Lung (tissue), 12 donors: Measurements from ENCODE around the gene MAIP1. TPM values are rescaled to one million over a fixed set of nuclear protein-coding genes. Genes with fewer than 3 reads are reported as not detected.

Experiments
- ATAC-seq: fragments of 200-7000 bp; cut with Tn5 transposase; one replicate; pipeline ENCODE4 v1.9.1; 2020; ENCODE audit warnings: moderate number of reproducible peaks; ENCODE audit not compliant: insufficient read depth, low FRiP score
- DNase-seq, 3 donors: peaks; one replicate each; pipeline ENCODE4 v3.0.0-alpha.2; 2013 to 2017
- H3K27ac ChIP-seq, 2 donors: one replicate each; pipeline ENCODE4 v1.5.1; 2013; ENCODE audit warnings: mild to moderate bottlenecking in 2 of 2, moderate library complexity in 2 of 2, control low read depth in 1 of 2, inconsistent platforms in 1 of 2, low read depth in 1 of 2, low read length in 1 of 2
- H3K27me3 ChIP-seq, 3 donors: one replicate each; pipeline ENCODE4 v1.5.1; 2013; ENCODE audit warnings: low read length in 2 of 3; ENCODE audit not compliant: control insufficient read depth in 3 of 3, insufficient read depth in 3 of 3
- H3K36me3 ChIP-seq, 4 donors: one replicate each; pipeline ENCODE4 v1.5.1; 2013; ENCODE audit warnings: low read length in 4 of 4, mild to moderate bottlenecking in 1 of 4, moderate library complexity in 1 of 4; ENCODE audit not compliant: control insufficient read depth in 4 of 4, insufficient read depth in 4 of 4
- H3K4me1 ChIP-seq, 5 donors: one replicate each; pipeline ENCODE4 v1.5.1; 2013; ENCODE audit warnings: low read length in 5 of 5, mild to moderate bottlenecking in 2 of 5, moderate library complexity in 1 of 5; ENCODE audit not compliant: control insufficient read depth in 5 of 5, insufficient read depth in 5 of 5
- H3K4me3 ChIP-seq: one replicate; pipeline ENCODE4 v1.5.1; 2013; ENCODE audit warnings: mild to moderate bottlenecking, control low read depth, moderate library complexity
- H3K9ac ChIP-seq, 2 donors: one replicate each; pipeline ENCODE4 v1.5.1; 2013; ENCODE audit warnings: low read length in 2 of 2, control low read depth in 1 of 2; ENCODE audit not compliant: insufficient read depth in 1 of 2
- H3K9me3 ChIP-seq, 4 donors: one replicate each; pipeline ENCODE4 v1.5.1; 2013; ENCODE audit warnings: low read length in 3 of 4, mild to moderate bottlenecking in 1 of 4, moderate library complexity in 1 of 4; ENCODE audit not compliant: control insufficient read depth in 4 of 4, insufficient read depth in 3 of 4
- WGBS, 2 donors: extraction: QIAGEN DNeasy Blood & Tissue Kit; methylation state at CpG; one replicate each; pipeline ENCODE4 v1.1.7; 2013; 5-methylcytosine and 5-hydroxymethylcytosine counted together
- polyA plus RNA-seq, 2 donors: library from polyadenylated mRNA; stranded (reverse); fragments of 200-250 nt; gene quantifications; one replicate each; pipeline ENCODE4 v1.2.1, GENCODE V29; 2013
- total RNA-seq, 2 donors: library from RNA; depleted of rRNA in 1 of 2; stranded (reverse); fragments of >200 nt in 1 of 2; gene quantifications; one replicate each; pipeline ENCODE4 v1.2.1, GENCODE V29; 2014 to 2021
- TF ChIP-seq, protein P1 (sequence below): IDR thresholded peaks from 2 replicates; pipeline ENCODE4 v1.5.1; 2012; ENCODE audit warnings: mild to moderate bottlenecking; ENCODE audit errors: control extremely low read depth, extremely low read depth
- donor health status: control.
- donor health status: control.
- donor health status: Bipolar disorder and iron deficiency.
- donor health status: healthy.
- donor health status: DM: yes; HTN: yes; CAD: no.

The MAIP1 gene
- total and polyA plus RNA-seq, 4 donors: 8.2 to 18.3 (median 15.3) TPM

DNA sequence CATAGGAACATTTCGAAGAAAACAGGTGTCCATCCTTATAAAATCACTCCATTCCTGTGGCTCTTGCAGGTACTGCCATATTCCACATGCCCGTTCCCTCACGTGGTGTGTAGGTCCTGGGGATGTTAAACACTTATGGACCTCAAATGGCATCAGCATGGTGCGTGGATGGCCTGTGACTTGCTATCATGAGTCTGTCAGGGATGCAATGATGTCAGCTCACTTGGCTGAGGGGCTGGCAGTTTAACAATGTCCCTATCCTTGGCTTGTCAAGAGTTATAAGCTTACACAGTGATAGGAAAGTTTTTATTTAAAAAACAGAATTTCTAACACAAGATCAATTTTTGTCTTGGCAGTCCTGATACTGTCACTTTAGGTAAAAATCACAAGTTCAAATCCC is 28.8 kb downstream of the MAIP1 start:
- Histone ChIP-seq H3K27ac (no peak overlapping the region), H3K27me3 (no peaks in the 10 kb centered on the region), H3K4me1 (peaks cover 0 to 22% (median 0%) of the 10 kb centered on the region in 5 donors), H3K9ac (no peak overlapping the region), H3K9me3 (no peaks in the 10 kb centered on the region), H3K4me3 (no peak overlapping the region), H3K36me3 (no peaks in the 10 kb centered on the region)
- ATAC-seq (no peak), DNase-seq (no peak)
- WGBS, 2 donors: 89 to 99% methylated on average over 4 of the region's 4 CpGs
- TF ChIP-seq, protein P1, sequence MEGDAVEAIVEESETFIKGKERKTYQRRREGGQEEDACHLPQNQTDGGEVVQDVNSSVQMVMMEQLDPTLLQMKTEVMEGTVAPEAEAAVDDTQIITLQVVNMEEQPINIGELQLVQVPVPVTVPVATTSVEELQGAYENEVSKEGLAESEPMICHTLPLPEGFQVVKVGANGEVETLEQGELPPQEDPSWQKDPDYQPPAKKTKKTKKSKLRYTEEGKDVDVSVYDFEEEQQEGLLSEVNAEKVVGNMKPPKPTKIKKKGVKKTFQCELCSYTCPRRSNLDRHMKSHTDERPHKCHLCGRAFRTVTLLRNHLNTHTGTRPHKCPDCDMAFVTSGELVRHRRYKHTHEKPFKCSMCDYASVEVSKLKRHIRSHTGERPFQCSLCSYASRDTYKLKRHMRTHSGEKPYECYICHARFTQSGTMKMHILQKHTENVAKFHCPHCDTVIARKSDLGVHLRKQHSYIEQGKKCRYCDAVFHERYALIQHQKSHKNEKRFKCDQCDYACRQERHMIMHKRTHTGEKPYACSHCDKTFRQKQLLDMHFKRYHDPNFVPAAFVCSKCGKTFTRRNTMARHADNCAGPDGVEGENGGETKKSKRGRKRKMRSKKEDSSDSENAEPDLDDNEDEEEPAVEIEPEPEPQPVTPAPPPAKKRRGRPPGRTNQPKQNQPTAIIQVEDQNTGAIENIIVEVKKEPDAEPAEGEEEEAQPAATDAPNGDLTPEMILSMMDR: no peak

DNA sequence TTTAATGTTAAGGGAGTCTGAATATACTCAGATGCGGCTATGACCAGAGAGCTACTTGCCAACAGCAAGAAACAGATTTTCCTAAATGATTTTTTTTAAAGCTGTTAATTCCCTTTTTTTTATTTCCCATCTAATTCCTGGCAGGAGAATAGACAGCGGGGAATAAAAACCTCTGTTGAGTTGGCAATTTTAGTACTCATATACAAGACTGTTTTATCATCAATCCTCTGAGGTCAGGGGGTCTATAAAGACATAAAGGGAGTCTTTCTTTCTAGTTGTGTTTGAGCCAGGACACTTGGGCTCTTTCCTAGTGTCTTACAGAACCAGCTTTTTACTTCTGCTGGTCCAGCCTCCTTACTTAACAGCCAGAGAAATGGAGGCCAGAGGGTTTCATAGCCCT is 29.4 kb downstream of the MAIP1 start:
- TF ChIP-seq, protein P1: no peak
- Histone ChIP-seq H3K9me3 (no peaks in the 10 kb centered on the region), H3K27ac (no peak overlapping the region), H3K36me3 (no peaks in the 10 kb centered on the region), H3K4me1 (peaks cover 0 to 19% (median 0%) of the 10 kb centered on the region in 5 donors), H3K4me3 (no peak overlapping the region), H3K9ac (no peak overlapping the region), H3K27me3 (no peaks in the 10 kb centered on the region)
- 88 to 90% methylated on average over 2 of the region's 2 CpGs for WGBS, 2 donors
- ATAC-seq: no peak
- DNase-seq: peak; percentile 17 to 91 (median 90)

DNA sequence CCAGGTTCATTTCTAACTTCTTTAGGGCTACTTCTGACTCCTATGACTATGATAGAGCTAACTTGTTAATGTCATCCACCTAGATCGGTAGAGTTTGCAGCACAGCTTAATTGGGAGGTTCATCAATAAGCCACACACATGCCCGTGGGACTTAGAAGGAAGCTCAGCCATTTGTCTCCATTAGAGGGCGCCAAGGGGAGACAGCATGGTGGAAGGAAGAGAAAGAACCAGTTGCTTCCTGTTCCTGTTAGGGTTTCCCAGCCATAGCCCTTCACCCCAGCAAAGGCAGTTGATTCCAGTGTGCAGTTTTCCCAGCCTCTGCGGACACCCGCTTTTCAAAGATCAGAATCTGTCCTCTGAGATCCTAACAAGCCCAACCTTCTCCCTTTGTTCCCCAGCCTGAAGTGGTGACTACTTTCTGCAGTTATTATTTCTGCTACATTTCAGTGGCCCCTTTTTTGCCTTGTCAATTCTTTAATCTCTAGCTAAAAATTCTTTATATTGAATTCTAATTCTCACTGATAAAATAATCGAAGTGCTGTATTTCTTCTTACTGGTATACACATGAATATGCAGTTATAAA is 30.3 kb downstream of the MAIP1 start:
- peaks cover 0 to 1% (median 0%) of the 10 kb centered on the region in 4 donors for H3K36me3 ChIP-seq
- DNase-seq: peak; percentile 62 to 77 (median 67)
- peak; percentile 82 for ATAC-seq
- no peak overlapping the region for H3K27ac ChIP-seq
- H3K9me3 ChIP-seq: no peaks in the 10 kb centered on the region
- H3K27me3 ChIP-seq: no peaks in the 10 kb centered on the region
- 66 to 71% methylated on average over 6 of the region's 6 CpGs for WGBS, 2 donors
- H3K4me3 ChIP-seq: no peak overlapping the region
- TF ChIP-seq, protein P1: peak; percentile 16
- H3K9ac ChIP-seq: no peak overlapping the region
- H3K4me1 ChIP-seq: peaks cover 0 to 17% (median 0%) of the 10 kb centered on the region in 5 donors

- no peak for ATAC-seq
- Histone ChIP-seq H3K27ac (no peak overlapping the region), H3K27me3 (no peaks in the 10 kb centered on the region), H3K36me3 (peaks cover 0 to 3% (median 0%) of the 10 kb centered on the region in 4 donors), H3K4me1 (peaks cover 0 to 17% (median 0%) of the 10 kb centered on the region in 5 donors), H3K9me3 (no peaks in the 10 kb centered on the region), H3K4me3 (no peak overlapping the region), H3K9ac (no peak overlapping the region)
- 60 to 67% methylated on average over 2 of the region's 2 CpGs for WGBS, 2 donors
- TF ChIP-seq, protein P1: no peak
- no peak for DNase-seq
Measured at GRCh38 chr2:199987586-199987985, 32.2 kb downstream of the MAIP1 start.
